ENCODE data around the gene BAD. TPM values are rescaled to one million over a fixed set of nuclear protein-coding genes. Genes with fewer than 3 reads are reported as not detected.

The BAD gene
- total and polyA plus RNA-seq, 2 of the 13 experiments (the other 11 are each of a cell fraction or from before 2014, with no cell fraction given) = 17.9 to 28.5 TPM

DNA sequence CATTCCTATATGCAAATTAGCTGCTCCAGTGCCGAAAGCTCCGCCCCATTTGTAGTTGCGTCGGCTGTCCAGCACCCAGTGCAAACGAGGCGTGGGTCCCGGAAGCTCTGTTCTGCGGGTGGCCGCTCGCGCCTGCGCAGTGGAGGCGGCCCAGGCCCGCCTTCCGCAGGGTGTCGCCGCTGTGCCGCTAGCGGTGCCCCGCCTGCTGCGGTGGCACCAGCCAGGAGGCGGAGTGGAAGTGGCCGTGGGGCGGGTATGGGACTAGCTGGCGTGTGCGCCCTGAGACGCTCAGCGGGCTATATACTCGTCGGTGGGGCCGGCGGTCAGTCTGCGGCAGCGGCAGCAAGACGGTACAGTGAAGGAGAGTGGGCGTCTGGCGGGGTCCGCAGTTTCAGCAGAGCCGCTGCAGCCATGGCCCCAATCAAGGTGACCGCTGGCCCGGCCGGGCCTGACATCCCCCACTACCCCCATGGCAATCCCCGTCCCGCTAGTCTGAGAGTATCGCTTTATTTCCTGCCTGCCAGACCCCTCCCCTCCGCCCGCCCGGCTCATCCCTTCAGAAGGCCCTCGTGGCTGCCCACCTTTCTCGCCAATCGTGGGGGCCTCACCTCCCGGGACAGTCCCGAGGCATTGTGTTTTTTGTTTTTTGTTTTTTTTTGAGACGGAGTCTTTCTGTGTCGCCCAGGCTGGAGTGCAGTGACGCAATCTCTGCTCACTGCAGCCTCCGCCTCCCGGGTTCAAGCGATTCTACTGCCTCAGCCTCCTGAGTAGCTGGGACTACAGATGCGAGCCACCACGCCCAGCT is 33.7 kb upstream of the BAD start, which contains the start of gene PRDX5 (continued):
- TF ChIP-seq ZNF609 (CRISPR knock-in tag; IDR thresholded peaks at IDR 0.05; ENCODE audit: borderline replicate concordance) = peak; percentile 70
- TF ChIP-seq, protein P1, sequence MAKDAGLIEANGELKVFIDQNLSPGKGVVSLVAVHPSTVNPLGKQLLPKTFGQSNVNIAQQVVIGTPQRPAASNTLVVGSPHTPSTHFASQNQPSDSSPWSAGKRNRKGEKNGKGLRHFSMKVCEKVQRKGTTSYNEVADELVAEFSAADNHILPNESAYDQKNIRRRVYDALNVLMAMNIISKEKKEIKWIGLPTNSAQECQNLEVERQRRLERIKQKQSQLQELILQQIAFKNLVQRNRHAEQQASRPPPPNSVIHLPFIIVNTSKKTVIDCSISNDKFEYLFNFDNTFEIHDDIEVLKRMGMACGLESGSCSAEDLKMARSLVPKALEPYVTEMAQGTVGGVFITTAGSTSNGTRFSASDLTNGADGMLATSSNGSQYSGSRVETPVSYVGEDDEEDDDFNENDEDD (CRISPR knock-in tag; IDR thresholded peaks at IDR 0.05; ENCODE audit: borderline replicate concordance) = peak; percentile 82; the same call in 1 of the 2 replicates
- peak; percentile 74; the same call in 1 of the 2 replicates for TF ChIP-seq MTF2 (CRISPR knock-in tag; IDR thresholded peaks at IDR 0.05; ENCODE audit: borderline replicate concordance)
- TF ChIP-seq ZNF530 (CRISPR knock-in tag; IDR thresholded peaks at IDR 0.05; ENCODE audit: low read depth) = no peak
- TF ChIP-seq ZNF749 (CRISPR knock-in tag; IDR thresholded peaks at IDR 0.05; ENCODE audit: borderline replicate concordance) = peak; percentile 31; the same call in 1 of the 2 replicates
- peak; percentile 78 for TF ChIP-seq CEBPG (CRISPR knock-in tag; IDR thresholded peaks at IDR 0.05)
- TF ChIP-seq ZNF232 (CRISPR knock-in tag; IDR thresholded peaks at IDR 0.05; ENCODE audit: borderline replicate concordance) = peak; percentile 76; the same call in 1 of the 2 replicates
- no peak for TF ChIP-seq ZNF574 (CRISPR knock-in tag; IDR thresholded peaks at IDR 0.05)
- TF ChIP-seq ZNF775 (CRISPR knock-in tag; IDR thresholded peaks at IDR 0.05; ENCODE audit: borderline replicate concordance) = 0 out of 2 replicates have a peak, but pooled peaks have one; percentile 24
- TF ChIP-seq ZNF280B (CRISPR knock-in tag; IDR thresholded peaks at IDR 0.05; ENCODE audit: borderline replicate concordance) = peak; percentile 56; the same call in 1 of the 2 replicates
- TF ChIP-seq RFXAP (CRISPR knock-in tag; IDR thresholded peaks at IDR 0.05; ENCODE audit: borderline replicate concordance) = no peak
- TF ChIP-seq HNRNPLL (IDR thresholded peaks at IDR 0.05; ENCODE audit: low read depth, low read length, poor library complexity, severe bottlenecking) = peak; percentile 88
- no peak for TF ChIP-seq TCF12 (IDR thresholded peaks at IDR 0.05)
- no peak for TF ChIP-seq TCF12 (CRISPR knock-in tag; IDR thresholded peaks at IDR 0.05)
- TF ChIP-seq SP5 (CRISPR knock-in tag; IDR thresholded peaks at IDR 0.05; ENCODE audit: borderline replicate concordance, low read depth) = peak; percentile 73
- no peak for TF ChIP-seq PTBP1 (IDR thresholded peaks at IDR 0.05; ENCODE audit: low read depth, low read length, poor library complexity, severe bottlenecking)
